CD14-positive monocyte (primary cell): ENCODE results near the gene PCDH8. TPM values are rescaled to one million over a fixed set of nuclear protein-coding genes. Genes with fewer than 3 reads are reported as not detected.

Experiments used
- DNase-seq, 3 donors: peaks; one replicate each; pipeline ENCODE4 v3.0.0-alpha.2; 2011 to 2022
- H2AFZ ChIP-seq: 2 replicates; pipeline ENCODE4 v1.6.0; 2012; ENCODE audit warnings: mild to moderate bottlenecking, low read depth, low read length, inconsistent platforms; ENCODE audit not compliant: insufficient read depth, poor library complexity, severe bottlenecking
- H3K27ac ChIP-seq, 2 donors: 1 replicate in 1 of 2; 2 replicates in 1 of 2; pipeline ENCODE4 v1.5.1; 2012 to 2013; ENCODE audit warnings: low read length in 2 of 2, control low read depth in 1 of 2, inconsistent platforms in 1 of 2, low read depth in 1 of 2, mild to moderate bottlenecking in 1 of 2
- H3K27me3 ChIP-seq, 2 donors: one replicate each; pipeline versions ENCODE4 v1.6.0 to v1.6.1; 2011 to 2013; ENCODE audit warnings: low read length in 2 of 2; ENCODE audit not compliant: control insufficient read depth in 2 of 2, insufficient read depth in 2 of 2
- H3K36me3 ChIP-seq, 2 donors: replicated peaks in 1 of 2; 1 replicate in 1 of 2; 2 replicates in 1 of 2; pipeline versions ENCODE4 v1.5.1 to v1.6.1; 2012 to 2013; ENCODE audit warnings: low read length in 2 of 2, control low read depth in 1 of 2, inconsistent platforms in 1 of 2, mild to moderate bottlenecking in 1 of 2; ENCODE audit not compliant: insufficient read depth in 2 of 2, control insufficient read depth in 1 of 2
- H3K4me1 ChIP-seq, 2 donors: 1 replicate in 1 of 2; 2 replicates in 1 of 2; pipeline versions ENCODE4 v1.5.1 to v1.6.1; 2012 to 2013; ENCODE audit warnings: low read length in 2 of 2, control low read depth in 1 of 2, inconsistent platforms in 1 of 2, mild to moderate bottlenecking in 1 of 2, moderate library complexity in 1 of 2; ENCODE audit not compliant: insufficient read depth in 2 of 2, control insufficient read depth in 1 of 2
- H3K4me2 ChIP-seq: replicated peaks from 2 replicates; pipeline ENCODE3; 2012; ENCODE audit warnings: low read length, moderate library complexity, mild to moderate bottlenecking; ENCODE audit not compliant: poor library complexity, severe bottlenecking; ENCODE audit errors: extremely low read depth
- H3K4me3 ChIP-seq, 3 experiments: fragments of 200-600 bp in 1 of 3; sonication (generic) in 1 of 3; replicated peaks in 1 of 3; 1 replicate in 2 of 3; 2 replicates in 1 of 3; pipeline ENCODE4 v1.5.1; 2011 to 2013; ENCODE audit warnings: low read length in 3 of 3, mild to moderate bottlenecking in 3 of 3, control low read depth in 2 of 3, low read depth in 2 of 3, inconsistent platforms in 1 of 3, moderate library complexity in 1 of 3
- H3K79me2 ChIP-seq: 2 replicates; pipeline ENCODE4 v1.6.0; 2012; ENCODE audit warnings: mild to moderate bottlenecking, control low read depth, inconsistent platforms, low read length, moderate library complexity; ENCODE audit not compliant: insufficient read depth
- H3K9ac ChIP-seq: 2 replicates; pipeline ENCODE4 v1.6.0; 2017; ENCODE audit warnings: low read length, mild to moderate bottlenecking; ENCODE audit not compliant: insufficient read depth, poor library complexity, severe bottlenecking
- H3K9me3 ChIP-seq, 2 donors: replicated peaks in 1 of 2; 1 replicate in 1 of 2; 2 replicates in 1 of 2; pipeline versions ENCODE4 v1.5.1 to v1.6.1; 2012 to 2013; ENCODE audit warnings: low read length in 2 of 2, control low read depth in 1 of 2; ENCODE audit not compliant: control insufficient read depth in 1 of 2, insufficient read depth in 1 of 2
- H4K20me1 ChIP-seq: 2 replicates; pipeline ENCODE4 v1.6.0; 2012; ENCODE audit warnings: mild to moderate bottlenecking, low read length, control low read depth, moderate library complexity; ENCODE audit not compliant: insufficient read depth
- H3K27ac Mint-ChIP-seq, 7 donors: one replicate each; pipeline ENCODE4 v1.8.0; 2020; ENCODE audit warnings: mild to moderate bottlenecking in 7 of 7, mixed read lengths in 7 of 7, moderate library complexity in 6 of 7, inconsistent platforms in 2 of 7
- H3K27me3 Mint-ChIP-seq, 3 donors: one replicate each; pipeline ENCODE4 v1.8.0; 2021 to 2022; ENCODE audit warnings: low read depth in 3 of 3, mild to moderate bottlenecking in 3 of 3, mixed read lengths in 3 of 3, moderate library complexity in 3 of 3, inconsistent platforms in 1 of 3
- H3K36me3 Mint-ChIP-seq, 2 donors: one replicate each; pipeline ENCODE4 v1.8.0; 2020; ENCODE audit warnings: mixed read lengths in 2 of 2, inconsistent platforms in 1 of 2, mild to moderate bottlenecking in 1 of 2
- H3K4me1 Mint-ChIP-seq: one replicate; pipeline ENCODE4 v1.8.0; 2020; ENCODE audit warnings: mild to moderate bottlenecking, mixed read lengths
- H3K4me3 Mint-ChIP-seq, 2 donors: one replicate each; pipeline ENCODE4 v1.8.0; 2020; ENCODE audit warnings: mild to moderate bottlenecking in 2 of 2, mixed read lengths in 2 of 2, moderate library complexity in 1 of 2
- H3K9me3 Mint-ChIP-seq, 7 donors: one replicate each; pipeline ENCODE4 v1.8.0; 2020 to 2022; ENCODE audit warnings: mixed read lengths in 7 of 7, mild to moderate bottlenecking in 6 of 7, moderate library complexity in 6 of 7, inconsistent platforms in 2 of 7
- WGBS: methylation state at CpG from one replicate; pipeline ENCODE4 v1.1.5; 2013; ENCODE audit warnings: missing lambda C conversion rate; ENCODE audit not compliant: insufficient coverage; 5-methylcytosine and 5-hydroxymethylcytosine counted together
- intact Hi-C, 2 donors: fragments of 100-400 bp; cut with micrococcal nuclease; formaldehyde crosslinking; loops; one replicate each; pipeline versions ENCODE4 v1.15.0 to v1.15.1; 2023
- polyA plus RNA-seq, 3 donors: library from polyadenylated mRNA; depleted of rRNA in 1 of 3; unstranded in 2 of 3; stranded (reverse) in 1 of 3; fragments of 300-500 nt in 2 of 3; fragments of >200 nt in 1 of 3; fragmentation: Illumina TruSeq in 2 of 3; gene quantifications; 1 replicate in 2 of 3; 2 replicates in 1 of 3; pipeline ENCODE4 v1.2.3, GENCODE V29; 2012 to 2021
- TF ChIP-seq, protein P1 (sequence below): fragments of 200-600 bp; IDR thresholded peaks from one replicate; pipeline ENCODE4 v1.8.0; 2022; ENCODE audit warnings: antibody characterized with exemption, mild to moderate bottlenecking

The PCDH8 gene
- polyA plus RNA-seq, 3 donors = not detected

DNA sequence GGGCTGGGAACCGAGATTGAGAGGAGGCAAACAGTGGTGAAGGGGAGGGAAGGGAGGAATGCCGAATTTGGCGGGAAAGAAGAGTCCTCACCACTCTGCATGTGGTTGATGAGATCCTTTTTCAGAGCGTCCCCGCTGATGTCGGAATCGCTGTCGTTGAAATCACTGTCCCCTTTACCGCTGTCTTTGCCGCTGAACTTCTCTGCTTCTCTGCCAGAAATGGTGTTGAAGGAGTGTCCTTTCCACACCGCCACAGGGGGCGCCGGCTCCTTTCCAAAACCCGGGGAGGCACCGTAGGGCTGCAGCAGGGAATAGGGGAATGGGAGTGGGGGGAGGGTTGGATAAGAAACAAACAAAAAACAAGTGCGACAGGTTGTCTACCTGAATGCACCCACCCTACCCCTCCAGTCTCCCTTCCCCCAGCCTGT lies 3.1 kb downstream of the PCDH8 start:
- Histone ChIP-seq H3K36me3 (no peaks in the 10 kb centered on the region), H3K9ac (no peak overlapping the region), H4K20me1 (no peaks in the 10 kb centered on the region), H3K27ac (no peak overlapping the region), H3K9me3 (peaks cover 13 to 45% of the 10 kb centered on the region in 2 donors), H3K4me2 (peak overlapping the region; percentile 39), H2AFZ (no peak overlapping the region), H3K4me1 (peaks cover 7 to 16% of the 10 kb centered on the region in 2 donors), H3K79me2 (no peaks in the 10 kb centered on the region), H3K4me3 (no peak overlapping the region), H3K27me3 (peaks cover 51 to 77% of the 10 kb centered on the region in 2 donors)
- TF ChIP-seq, protein P1, sequence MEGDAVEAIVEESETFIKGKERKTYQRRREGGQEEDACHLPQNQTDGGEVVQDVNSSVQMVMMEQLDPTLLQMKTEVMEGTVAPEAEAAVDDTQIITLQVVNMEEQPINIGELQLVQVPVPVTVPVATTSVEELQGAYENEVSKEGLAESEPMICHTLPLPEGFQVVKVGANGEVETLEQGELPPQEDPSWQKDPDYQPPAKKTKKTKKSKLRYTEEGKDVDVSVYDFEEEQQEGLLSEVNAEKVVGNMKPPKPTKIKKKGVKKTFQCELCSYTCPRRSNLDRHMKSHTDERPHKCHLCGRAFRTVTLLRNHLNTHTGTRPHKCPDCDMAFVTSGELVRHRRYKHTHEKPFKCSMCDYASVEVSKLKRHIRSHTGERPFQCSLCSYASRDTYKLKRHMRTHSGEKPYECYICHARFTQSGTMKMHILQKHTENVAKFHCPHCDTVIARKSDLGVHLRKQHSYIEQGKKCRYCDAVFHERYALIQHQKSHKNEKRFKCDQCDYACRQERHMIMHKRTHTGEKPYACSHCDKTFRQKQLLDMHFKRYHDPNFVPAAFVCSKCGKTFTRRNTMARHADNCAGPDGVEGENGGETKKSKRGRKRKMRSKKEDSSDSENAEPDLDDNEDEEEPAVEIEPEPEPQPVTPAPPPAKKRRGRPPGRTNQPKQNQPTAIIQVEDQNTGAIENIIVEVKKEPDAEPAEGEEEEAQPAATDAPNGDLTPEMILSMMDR = no peak
- Mint-ChIP-seq H3K9me3 (peaks cover 9 to 43% (median 27%) of the 10 kb centered on the region in 7 donors), H3K4me3 (peak overlapping the region in 1 of 2 donors; percentile 80), H3K36me3 (peaks cover 6 to 9% of the 10 kb centered on the region in 2 donors), H3K27ac (no peak overlapping the region), H3K27me3 (peaks cover 55 to 78% (median 63%) of the 10 kb centered on the region in 3 donors), H3K4me1 (peaks cover 13% of the 10 kb centered on the region)
- intact Hi-C loops = no loop called here
- DNase-seq = no peak
- 12% methylated on average over 8 of the region's 16 CpGs for WGBS

DNA sequence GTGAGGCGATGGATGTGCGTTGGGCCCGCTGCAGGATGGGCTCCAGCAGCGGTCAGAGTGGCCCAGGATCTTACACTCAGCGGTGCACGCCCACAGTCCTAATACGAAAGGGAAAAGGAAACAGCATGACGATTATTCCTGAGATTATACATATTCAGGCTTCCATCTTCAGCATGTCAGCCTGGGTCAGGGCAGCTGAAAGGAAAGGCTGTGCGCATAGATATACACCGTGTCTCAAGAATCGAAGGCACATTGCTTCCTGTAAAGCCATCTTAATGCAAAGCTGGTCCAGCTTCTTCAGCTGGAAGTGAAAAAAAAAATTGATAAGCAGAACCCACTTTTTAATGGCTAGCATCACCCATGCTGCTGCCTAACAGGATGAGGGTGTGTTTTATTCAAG lies 3.6 kb downstream of the PCDH8 start:
- Histone ChIP-seq H3K36me3 (no peaks in the 10 kb centered on the region), H3K4me1 (peaks cover 6 to 15% of the 10 kb centered on the region in 2 donors), H2AFZ (no peak overlapping the region), H3K27ac (no peak overlapping the region), H3K27me3 (peaks cover 46 to 72% of the 10 kb centered on the region in 2 donors), H3K9ac (no peak overlapping the region), H3K4me3 (no peak overlapping the region), H4K20me1 (no peaks in the 10 kb centered on the region), H3K4me2 (no peak overlapping the region), H3K9me3 (peaks cover 10 to 40% of the 10 kb centered on the region in 2 donors), H3K79me2 (no peaks in the 10 kb centered on the region)
- H3K27me3 Mint-ChIP-seq = peaks cover 50 to 74% (median 61%) of the 10 kb centered on the region in 3 donors
- H3K4me3 Mint-ChIP-seq = peak overlapping the region in 1 of 2 donors; percentile 80
- peaks cover 5 to 38% (median 22%) of the 10 kb centered on the region in 7 donors for H3K9me3 Mint-ChIP-seq
- peaks cover 6% of the 10 kb centered on the region in 2 donors for H3K36me3 Mint-ChIP-seq
- TF ChIP-seq, protein P1 = no peak
- WGBS = 34% methylated on average over 11 of the region's 11 CpGs
- no peak overlapping the region for H3K27ac Mint-ChIP-seq
- peaks cover 12% of the 10 kb centered on the region for H3K4me1 Mint-ChIP-seq
- DNase-seq = no peak
- intact Hi-C loops = no loop called here
